Tibial artery (tissue), 4 donors: ENCODE results near the gene CCDC167.

Experiments
- DNase-seq, 2 donors: peaks; one replicate each; pipeline ENCODE4 v3.0.0-alpha.2; 2019
- H3K27ac ChIP-seq, 2 donors: fragments of 200-600 bp; sonication (generic) in 1 of 2; 1 replicate in 1 of 2; 2 replicates in 1 of 2; pipeline ENCODE4 v1.5.1; 2018 to 2019; ENCODE audit warnings: mild to moderate bottlenecking in 1 of 2
- H3K27me3 ChIP-seq, 2 donors: fragments of 200-600 bp; sonication (generic) in 1 of 2; one replicate each; pipeline versions ENCODE4 v1.5.1 to v1.6.0; 2016 to 2019
- H3K36me3 ChIP-seq, 3 donors: fragments of 200-600 bp; sonication (generic) in 2 of 3; one replicate each; pipeline ENCODE4 v1.5.1; 2016 to 2019; ENCODE audit warnings: mild to moderate bottlenecking in 2 of 3
- H3K4me1 ChIP-seq, 4 donors: fragments of 200-600 bp; sonication (generic) in 2 of 4; 1 replicate in 3 of 4; 2 replicates in 1 of 4; pipeline ENCODE4 v1.5.1; 2016 to 2019
- H3K4me3 ChIP-seq, 2 donors: fragments of 200-600 bp; sonication (generic) in 1 of 2; 1 replicate in 1 of 2; 2 replicates in 1 of 2; pipeline ENCODE4 v1.5.1; 2018 to 2019; ENCODE audit warnings: mild to moderate bottlenecking in 2 of 2
- H3K9me3 ChIP-seq, 3 donors: fragments of 200-600 bp; sonication (generic) in 1 of 3; one replicate each; pipeline ENCODE4 v1.5.1; 2016 to 2019
- intact Hi-C: fragments of 100-400 bp; cut with DNase I; formaldehyde crosslinking; loops from one replicate; pipeline ENCODE4 v1.15.0; 2023; ENCODE audit warnings: low total_unique reads
- TF ChIP-seq, protein P1 (sequence below), 2 experiments: fragments of 200-600 bp in 1 of 2; fragments of 450-650 bp in 1 of 2; IDR thresholded peaks; one replicate each; pipeline ENCODE4 v1.5.1; 2017 to 2019; ENCODE audit warnings: antibody characterized with exemption in 2 of 2, mild to moderate bottlenecking in 1 of 2, moderate library complexity in 1 of 2

Gene CCDC167

DNA sequence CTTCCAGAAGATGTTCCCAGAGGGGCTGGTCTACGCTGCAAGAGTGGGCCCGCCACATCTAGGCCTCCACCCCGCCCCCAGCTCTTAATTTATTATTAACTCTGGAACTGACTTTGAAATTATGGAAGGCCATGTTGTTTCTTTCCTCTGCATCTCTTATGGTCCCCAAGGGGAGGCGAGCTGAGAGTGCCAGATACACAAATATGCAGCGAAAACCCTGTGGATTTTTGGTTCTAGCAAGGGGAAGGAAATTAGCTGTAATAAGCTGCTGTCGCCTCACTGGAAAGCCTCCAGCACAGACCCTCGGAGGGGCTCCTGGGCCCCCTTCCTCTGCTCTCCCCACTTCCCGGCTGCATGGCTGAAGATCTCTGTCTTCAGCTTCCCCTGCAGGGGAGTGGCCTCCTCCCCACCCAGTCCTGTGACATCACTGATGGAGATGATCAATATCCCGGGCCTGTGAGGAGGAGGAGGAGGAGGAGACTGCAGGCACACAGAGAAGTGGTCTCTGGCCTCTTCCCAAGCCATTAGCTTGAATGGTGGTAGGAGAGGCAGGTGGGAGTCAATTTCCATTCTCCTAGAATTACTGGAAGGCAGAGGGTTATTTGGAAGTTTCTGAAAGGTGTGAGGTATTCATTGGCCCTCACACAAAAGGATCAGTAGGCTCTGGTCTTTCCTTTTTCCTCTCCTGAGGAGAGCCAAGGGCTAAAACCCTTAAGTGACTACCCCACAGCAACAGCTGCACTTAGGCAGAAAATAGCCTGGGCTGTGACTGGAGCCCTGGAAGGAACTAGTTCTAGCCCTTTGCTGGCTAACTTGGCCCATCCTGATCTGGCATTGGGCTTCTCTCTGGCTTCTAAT, 39.7 kb upstream of the CCDC167 start:
- DNase-seq, result no peak
- intact Hi-C loops, result no loop called here
- Histone ChIP-seq H3K4me3 (no peak overlapping the region), H3K27me3 (peaks cover 0 to 36% of the 10 kb centered on the region in 2 donors), H3K27ac (no peak overlapping the region), H3K4me1 (peaks cover 0 to 15% (median 12%) of the 10 kb centered on the region in 4 donors), H3K36me3 (no peaks in the 10 kb centered on the region), H3K9me3 (no peaks in the 10 kb centered on the region)
- TF ChIP-seq, protein P1, sequence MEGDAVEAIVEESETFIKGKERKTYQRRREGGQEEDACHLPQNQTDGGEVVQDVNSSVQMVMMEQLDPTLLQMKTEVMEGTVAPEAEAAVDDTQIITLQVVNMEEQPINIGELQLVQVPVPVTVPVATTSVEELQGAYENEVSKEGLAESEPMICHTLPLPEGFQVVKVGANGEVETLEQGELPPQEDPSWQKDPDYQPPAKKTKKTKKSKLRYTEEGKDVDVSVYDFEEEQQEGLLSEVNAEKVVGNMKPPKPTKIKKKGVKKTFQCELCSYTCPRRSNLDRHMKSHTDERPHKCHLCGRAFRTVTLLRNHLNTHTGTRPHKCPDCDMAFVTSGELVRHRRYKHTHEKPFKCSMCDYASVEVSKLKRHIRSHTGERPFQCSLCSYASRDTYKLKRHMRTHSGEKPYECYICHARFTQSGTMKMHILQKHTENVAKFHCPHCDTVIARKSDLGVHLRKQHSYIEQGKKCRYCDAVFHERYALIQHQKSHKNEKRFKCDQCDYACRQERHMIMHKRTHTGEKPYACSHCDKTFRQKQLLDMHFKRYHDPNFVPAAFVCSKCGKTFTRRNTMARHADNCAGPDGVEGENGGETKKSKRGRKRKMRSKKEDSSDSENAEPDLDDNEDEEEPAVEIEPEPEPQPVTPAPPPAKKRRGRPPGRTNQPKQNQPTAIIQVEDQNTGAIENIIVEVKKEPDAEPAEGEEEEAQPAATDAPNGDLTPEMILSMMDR (IDR thresholded peaks at IDR 0.05), result no peak

DNA sequence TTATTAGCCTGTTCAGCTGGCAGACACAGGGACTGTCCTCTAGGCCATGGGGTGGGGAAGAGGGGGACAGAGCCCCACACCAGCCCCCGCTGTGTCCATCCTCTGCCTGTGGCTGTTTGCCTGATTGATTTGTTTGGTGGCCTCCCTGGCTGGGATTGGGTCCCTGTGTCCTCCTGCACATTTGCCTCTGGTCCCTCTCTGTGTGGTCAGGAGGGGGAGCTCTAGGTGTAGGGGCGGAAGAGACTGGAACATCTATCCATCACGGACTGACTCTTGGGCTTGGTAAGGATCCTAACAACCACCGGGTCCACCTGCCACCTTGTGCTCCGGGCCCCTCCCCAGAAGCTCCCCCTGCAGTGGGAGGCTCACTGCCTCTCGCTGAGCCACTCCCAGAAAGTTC, 38.4 kb upstream of the CCDC167 start:
- H3K4me3 ChIP-seq, result no peak overlapping the region
- intact Hi-C loops, result no loop called here
- H3K36me3 ChIP-seq, result no peaks in the 10 kb centered on the region
- H3K27me3 ChIP-seq, result peaks cover 0 to 49% of the 10 kb centered on the region in 2 donors
- no peak for DNase-seq
- no peak overlapping the region for H3K27ac ChIP-seq
- TF ChIP-seq, protein P1 (IDR thresholded peaks at IDR 0.05), result no peak
- H3K4me1 ChIP-seq, result peaks cover 0 to 15% (median 12%) of the 10 kb centered on the region in 4 donors
- H3K9me3 ChIP-seq, result no peaks in the 10 kb centered on the region

DNA sequence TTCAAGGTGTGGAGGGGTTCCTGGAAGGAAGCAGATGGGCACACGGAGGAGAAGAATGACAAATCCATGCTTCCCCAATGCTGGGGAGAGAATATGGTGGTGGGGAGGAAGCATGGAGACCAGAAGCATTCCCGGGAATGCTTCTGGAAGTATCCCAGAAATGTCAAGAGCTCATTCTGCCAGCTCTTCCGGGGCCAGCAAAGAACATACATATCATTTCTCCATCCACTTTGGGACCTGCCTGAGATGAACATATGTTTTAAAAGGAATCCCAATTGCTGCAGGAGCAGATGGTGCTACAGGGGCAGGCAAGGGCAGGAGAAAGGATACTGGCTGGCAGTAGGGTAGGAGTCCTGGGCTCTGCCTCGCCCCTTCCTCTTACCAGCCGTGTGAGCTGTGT, 37.9 kb upstream of the CCDC167 start:
- DNase-seq, result no peak
- Histone ChIP-seq H3K9me3 (no peaks in the 10 kb centered on the region), H3K27me3 (peaks cover 0 to 53% of the 10 kb centered on the region in 2 donors), H3K36me3 (no peaks in the 10 kb centered on the region), H3K4me3 (no peak overlapping the region), H3K27ac (no peak overlapping the region), H3K4me1 (peaks cover 0 to 15% (median 12%) of the 10 kb centered on the region in 4 donors)
- intact Hi-C loops, result no loop called here
- TF ChIP-seq, protein P1 (IDR thresholded peaks at IDR 0.05), result no peak

DNA sequence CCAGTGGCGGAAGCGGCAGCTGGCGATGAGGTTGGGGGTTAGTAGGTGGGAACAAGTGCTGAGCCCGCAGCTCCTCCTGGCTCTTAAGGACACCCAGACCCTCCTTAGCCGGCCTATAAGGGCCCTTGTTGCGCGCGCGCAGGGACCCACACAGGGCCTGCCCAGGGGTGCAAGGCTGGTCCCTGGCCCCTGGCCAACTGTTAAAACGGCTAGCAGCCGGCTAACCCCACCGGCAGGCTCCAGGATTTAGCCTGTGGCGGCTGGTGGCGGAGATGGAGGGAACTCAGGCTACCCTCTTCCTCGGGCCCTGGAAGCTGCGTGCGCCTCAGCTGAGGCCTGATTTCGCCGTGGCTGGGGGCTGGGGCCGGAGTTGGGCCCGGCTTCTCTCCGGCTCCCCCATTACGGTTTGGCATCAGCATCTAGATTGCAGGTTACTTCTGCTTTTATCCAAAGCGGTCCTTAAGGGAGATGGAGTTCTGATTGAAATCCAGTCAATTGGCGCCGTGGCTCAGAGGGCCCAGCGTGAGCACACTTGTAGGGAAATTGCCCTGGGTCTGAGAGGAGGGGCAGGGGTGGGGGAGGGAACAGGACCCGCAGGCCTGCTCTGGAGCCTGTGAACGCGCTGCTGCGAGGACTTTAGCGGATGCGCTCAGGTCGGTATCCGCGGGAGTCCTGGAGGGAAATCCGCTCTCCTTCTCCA, 36.9 kb upstream of the CCDC167 start:
- H3K9me3 ChIP-seq, result no peaks in the 10 kb centered on the region
- peaks cover 0 to 62% of the 10 kb centered on the region in 2 donors for H3K27me3 ChIP-seq
- no peaks in the 10 kb centered on the region for H3K36me3 ChIP-seq
- intact Hi-C loops, result no loop called here
- no peak overlapping the region for H3K27ac ChIP-seq
- H3K4me3 ChIP-seq, result no peak overlapping the region
- TF ChIP-seq, protein P1 (IDR thresholded peaks at IDR 0.05), result no peak
- no peak for DNase-seq
- H3K4me1 ChIP-seq, result peaks cover 0 to 15% (median 12%) of the 10 kb centered on the region in 4 donors

DNA sequence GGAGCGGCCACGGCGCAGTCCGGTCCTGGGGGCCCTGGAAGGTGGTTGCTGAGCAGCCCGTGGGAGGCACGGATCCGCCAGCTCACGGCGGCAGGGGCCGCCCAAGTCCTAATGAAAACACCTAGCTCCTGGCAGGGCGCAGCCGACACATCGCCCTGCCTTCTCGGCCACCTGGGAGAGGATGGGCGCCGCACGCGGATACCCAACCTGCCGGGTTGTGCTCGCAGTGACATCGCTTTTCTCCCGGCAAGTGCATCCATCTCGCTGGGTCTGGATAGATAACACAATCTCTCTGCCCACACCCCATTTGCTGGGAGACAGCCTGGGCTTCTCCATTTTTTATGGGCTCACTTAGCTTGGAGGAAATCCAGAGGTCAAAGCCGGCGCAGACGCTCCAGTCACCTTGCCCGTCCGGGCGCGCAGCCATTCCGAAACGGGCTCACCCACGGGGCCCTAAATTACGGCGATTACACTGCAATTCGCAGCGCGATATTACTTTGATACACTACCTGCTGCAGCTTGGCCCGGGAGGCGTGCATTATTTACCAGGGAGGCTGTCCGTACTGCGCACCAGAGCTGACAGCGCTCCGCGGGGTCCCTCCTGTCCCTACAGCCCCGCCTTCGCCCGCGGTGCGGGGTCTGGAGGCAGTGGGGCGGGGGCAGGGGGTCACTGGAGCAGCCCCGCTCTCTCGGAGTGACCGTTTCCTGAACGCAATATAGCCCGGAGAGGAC, 36.2 kb upstream of the CCDC167 start:
- no peak overlapping the region for H3K27ac ChIP-seq
- H3K4me1 ChIP-seq, result peaks cover 0 to 15% (median 12%) of the 10 kb centered on the region in 4 donors
- H3K4me3 ChIP-seq, result no peak overlapping the region
- no peaks in the 10 kb centered on the region for H3K9me3 ChIP-seq
- H3K36me3 ChIP-seq, result no peaks in the 10 kb centered on the region
- DNase-seq, result no peak
- H3K27me3 ChIP-seq, result peaks cover 0 to 62% of the 10 kb centered on the region in 2 donors
- intact Hi-C loops, result no loop called here
- TF ChIP-seq, protein P1 (IDR thresholded peaks at IDR 0.05), result no peak
